Measurements from ENCODE around the gene LMOD3.

- no peak for TF ChIP-seq POLR2A (IDR thresholded peaks at IDR 0.05; ENCODE audit: low read length)
- no peak for TF ChIP-seq GATA1 (IDR thresholded peaks at IDR 0.05; ENCODE audit: low read depth, low read length)
Measured at GRCh38 chr3:69094467-69095205, 27.8 kb downstream of the LMOD3 start.

Data from erythroblast (primary cell).